NCI-H2227 (cell line): ENCODE measurements around the gene CTXN3.

ENCODE experiments used
- DNase-seq: peaks from one replicate; lab custom pipeline; 2025; ENCODE audit not compliant: unreplicated experiment; lab: John Stamatoyannopoulos, UW

Gene CTXN3

GRCh38 chr5:127697894-127698600 is 49.2 kb downstream of the CTXN3 start:
- DNase-seq, result no peak

- no peak for DNase-seq
Observed at GRCh38 chr5:127699416-127699815, 50.5 kb downstream of the CTXN3 start.

GRCh38 chr5:127700237-127700766 is 51.4 kb downstream of the CTXN3 start:
- no peak for DNase-seq

GRCh38 chr5:127702434-127702833 is 53.6 kb downstream of the CTXN3 start:
- DNase-seq, result no peak

- DNase-seq, result no peak
Observed at GRCh38 chr5:127702926-127703561, 54.2 kb downstream of the CTXN3 start, which contains the start of gene CCDC192. Gene CCDC192 (plus strand): TSS chr5:127703391. CDS start chr5:127703446, 55 bp downstream.

- DNase-seq, result no peak
Observed at GRCh38 chr5:127705120-127705892, 56.4 kb downstream of the CTXN3 start.

- DNase-seq, result no peak
Observed at GRCh38 chr5:127706691-127707090, 57.8 kb downstream of the CTXN3 start.

- DNase-seq, result no peak
Observed at GRCh38 chr5:127707209-127707608, 58.3 kb downstream of the CTXN3 start.
